ENCODE data around the gene NELL2. TPM values are rescaled to one million over a fixed set of nuclear protein-coding genes. Genes with fewer than 3 reads are reported as not detected.

Gene NELL2
- total RNA-seq, 2 donors from 2014 or later = 5.1 to 6.9 TPM

DNA sequence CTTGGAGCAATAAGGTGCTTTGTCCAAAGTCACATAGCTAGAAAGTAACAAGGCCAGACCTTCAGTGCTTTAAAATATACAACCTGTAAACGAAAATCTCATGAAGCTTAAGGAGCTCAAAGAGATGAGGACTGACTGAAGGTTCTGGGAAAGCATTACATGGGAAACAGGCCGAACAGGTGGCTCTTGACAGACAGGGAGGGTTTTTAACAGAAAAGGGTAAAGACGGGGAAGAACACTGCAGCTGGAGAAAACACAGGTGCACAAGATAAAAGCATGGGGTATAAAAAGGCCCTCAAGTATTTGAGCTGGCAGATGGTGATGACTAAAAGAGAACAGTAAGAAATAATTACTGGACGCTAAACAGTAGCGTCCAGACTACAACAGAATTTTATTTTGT lies 257.2 kb downstream of the NELL2 start:
- no peaks in the 10 kb centered on the region for H3K4me1 Mint-ChIP-seq
- H3K36me3 Mint-ChIP-seq (ENCODE audit: low read depth) = no peaks in the 10 kb centered on the region
- TF ChIP-seq, protein P1, sequence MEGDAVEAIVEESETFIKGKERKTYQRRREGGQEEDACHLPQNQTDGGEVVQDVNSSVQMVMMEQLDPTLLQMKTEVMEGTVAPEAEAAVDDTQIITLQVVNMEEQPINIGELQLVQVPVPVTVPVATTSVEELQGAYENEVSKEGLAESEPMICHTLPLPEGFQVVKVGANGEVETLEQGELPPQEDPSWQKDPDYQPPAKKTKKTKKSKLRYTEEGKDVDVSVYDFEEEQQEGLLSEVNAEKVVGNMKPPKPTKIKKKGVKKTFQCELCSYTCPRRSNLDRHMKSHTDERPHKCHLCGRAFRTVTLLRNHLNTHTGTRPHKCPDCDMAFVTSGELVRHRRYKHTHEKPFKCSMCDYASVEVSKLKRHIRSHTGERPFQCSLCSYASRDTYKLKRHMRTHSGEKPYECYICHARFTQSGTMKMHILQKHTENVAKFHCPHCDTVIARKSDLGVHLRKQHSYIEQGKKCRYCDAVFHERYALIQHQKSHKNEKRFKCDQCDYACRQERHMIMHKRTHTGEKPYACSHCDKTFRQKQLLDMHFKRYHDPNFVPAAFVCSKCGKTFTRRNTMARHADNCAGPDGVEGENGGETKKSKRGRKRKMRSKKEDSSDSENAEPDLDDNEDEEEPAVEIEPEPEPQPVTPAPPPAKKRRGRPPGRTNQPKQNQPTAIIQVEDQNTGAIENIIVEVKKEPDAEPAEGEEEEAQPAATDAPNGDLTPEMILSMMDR (conservative IDR thresholded peaks at IDR 0.05) = no peak

DNA sequence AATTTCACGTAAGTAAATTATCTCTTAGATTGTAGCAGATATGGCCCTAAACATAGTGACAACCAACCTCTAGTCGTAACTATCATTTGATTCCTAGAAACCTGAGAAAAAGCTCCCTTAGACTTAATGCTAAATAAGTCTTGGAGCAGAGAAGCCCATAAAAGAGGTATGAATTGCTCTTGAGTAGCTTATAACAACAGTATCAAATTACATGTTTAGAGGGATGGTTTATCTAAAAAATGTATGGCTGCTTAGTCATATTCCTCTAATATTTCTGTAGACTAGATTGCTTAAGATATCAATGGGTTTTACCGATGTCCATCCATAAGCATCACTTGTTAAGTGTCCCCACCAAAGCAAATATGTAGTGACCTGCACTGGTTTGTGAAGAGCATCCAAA lies 259.7 kb downstream of the NELL2 start:
- H3K36me3 Mint-ChIP-seq (ENCODE audit: low read depth) = no peaks in the 10 kb centered on the region
- H3K27ac ChIP-seq (ENCODE audit: low read depth, low read length) = no peak overlapping the region
- H3K4me3 ChIP-seq (ENCODE audit: low read length) = no peak overlapping the region
- TF ChIP-seq, protein P1 (conservative IDR thresholded peaks at IDR 0.05) = no peak
- peaks cover 3% of the 10 kb centered on the region for H3K4me1 Mint-ChIP-seq
- H3K4me3 Mint-ChIP-seq = no peak overlapping the region
- H3K4me1 ChIP-seq (ENCODE audit: control insufficient read depth, insufficient read depth, low read length) = no peaks in the 10 kb centered on the region
- 98% methylated on average over 3 of the region's 3 CpGs; no CpG with 5 or more reads in 1 of the 2 experiments for WGBS, 2 experiments (ENCODE audit: insufficient coverage in 1 of 2, insufficient read length in 1 of 2)
- H3K9me3 Mint-ChIP-seq = no peaks in the 10 kb centered on the region
- no peak overlapping the region for H3K27ac Mint-ChIP-seq
- H3K9me3 ChIP-seq (ENCODE audit: control insufficient read depth, low read length) = no peaks in the 10 kb centered on the region
- no peak overlapping the region for H3K9ac ChIP-seq (ENCODE audit: extremely low read depth, low read length, poor library complexity, severe bottlenecking)
- no peaks in the 10 kb centered on the region for H3K27me3 ChIP-seq (ENCODE audit: control insufficient read depth, insufficient read depth, low read length, poor library complexity, severe bottlenecking)
- no peak for DNase-seq
- no peaks in the 10 kb centered on the region for H3K27me3 Mint-ChIP-seq (ENCODE audit: insufficient read depth)
- no peaks in the 10 kb centered on the region for H3K36me3 ChIP-seq (ENCODE audit: control insufficient read depth, insufficient read depth, low read length)

More for the DNA sequence above, 257.2 kb downstream of the NELL2 start:
- Histone ChIP-seq H3K9ac (ENCODE audit: extremely low read depth, low read length, poor library complexity, severe bottlenecking) (no peak overlapping the region), H3K4me1 (ENCODE audit: control insufficient read depth, insufficient read depth, low read length) (no peaks in the 10 kb centered on the region), H3K4me3 (ENCODE audit: low read length) (no peak overlapping the region), H3K36me3 (ENCODE audit: control insufficient read depth, insufficient read depth, low read length) (no peaks in the 10 kb centered on the region), H3K27ac (ENCODE audit: low read depth, low read length) (no peak overlapping the region), H3K27me3 (ENCODE audit: control insufficient read depth, insufficient read depth, low read length, poor library complexity, severe bottlenecking) (no peaks in the 10 kb centered on the region), H3K9me3 (ENCODE audit: control insufficient read depth, low read length) (no peaks in the 10 kb centered on the region)
- no peaks in the 10 kb centered on the region for H3K9me3 Mint-ChIP-seq
- 91 to 96% methylated on average over 3 to 5 of the region's 5 CpGs for WGBS, 2 experiments (ENCODE audit: insufficient coverage in 1 of 2, insufficient read length in 1 of 2)
- DNase-seq = no peak
- H3K4me3 Mint-ChIP-seq = no peak overlapping the region
- H3K27ac Mint-ChIP-seq = no peak overlapping the region
- H3K27me3 Mint-ChIP-seq (ENCODE audit: insufficient read depth) = no peaks in the 10 kb centered on the region

DNA sequence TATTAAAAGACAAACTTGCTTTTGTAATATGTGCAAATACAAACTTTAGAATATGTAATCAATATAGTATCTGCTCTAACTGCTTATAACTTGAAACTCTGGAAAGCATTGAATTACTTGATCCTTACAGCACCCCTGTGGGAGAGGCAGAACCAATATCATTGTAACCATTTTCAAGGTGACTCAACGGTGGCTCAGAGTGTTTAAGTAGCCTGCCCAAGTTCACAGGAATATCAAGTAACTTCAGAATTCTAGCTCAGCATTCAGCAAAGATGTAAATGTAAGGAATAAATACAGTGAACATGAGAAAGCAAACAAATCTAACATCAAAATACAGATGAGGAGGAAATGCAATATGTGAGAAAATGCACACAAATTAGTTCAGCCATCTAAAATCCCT lies 264.6 kb downstream of the NELL2 start:
- H3K36me3 Mint-ChIP-seq (ENCODE audit: low read depth) = no peaks in the 10 kb centered on the region
- no peaks in the 10 kb centered on the region for H3K36me3 ChIP-seq (ENCODE audit: control insufficient read depth, insufficient read depth, low read length)
- no peaks in the 10 kb centered on the region for H3K9me3 Mint-ChIP-seq
- no peaks in the 10 kb centered on the region for H3K9me3 ChIP-seq (ENCODE audit: control insufficient read depth, low read length)
- no peaks in the 10 kb centered on the region for H3K27me3 Mint-ChIP-seq (ENCODE audit: insufficient read depth)
- H3K4me1 Mint-ChIP-seq = peaks cover 6% of the 10 kb centered on the region
- 50% methylated on average over 1 of the region's 1 CpG; no CpG with 5 or more reads in 1 of the 2 experiments for WGBS, 2 experiments (ENCODE audit: insufficient coverage in 1 of 2, insufficient read length in 1 of 2)
- H3K4me1 ChIP-seq (ENCODE audit: control insufficient read depth, insufficient read depth, low read length) = no peaks in the 10 kb centered on the region
- no peak overlapping the region for H3K27ac Mint-ChIP-seq
- no peak overlapping the region for H3K27ac ChIP-seq (ENCODE audit: low read depth, low read length)
- H3K4me3 Mint-ChIP-seq = no peak overlapping the region
- no peak for DNase-seq
- no peak overlapping the region for H3K4me3 ChIP-seq (ENCODE audit: low read length)
- TF ChIP-seq, protein P1 (conservative IDR thresholded peaks at IDR 0.05) = no peak
- no peak overlapping the region for H3K9ac ChIP-seq (ENCODE audit: extremely low read depth, low read length, poor library complexity, severe bottlenecking)
- no peaks in the 10 kb centered on the region for H3K27me3 ChIP-seq (ENCODE audit: control insufficient read depth, insufficient read depth, low read length, poor library complexity, severe bottlenecking)

All from endodermal cell (in vitro differentiated cells).